GM13976 (cell line): ENCODE results near the gene SCART1.

ENCODE experiments used
- DNase-seq: peaks from one replicate; pipeline ENCODE4 v3.0.0; 2012; ENCODE audit warnings: low spot score
- CTCF ChIP-seq: IDR thresholded peaks from 2 replicates; pipeline ENCODE4 v1.5.1; 2012; ENCODE audit warnings: borderline replicate concordance, mild to moderate bottlenecking; ENCODE audit not compliant: insufficient read depth; ENCODE audit errors: extremely low read depth, missing control alignments, control extremely low read depth
- in situ Hi-C: fragments of 300-500 bp; cut with MboI; formaldehyde crosslinking; loops from one replicate; pipeline ENCODE4 v1.12.0; 2022; ENCODE audit warnings: low sequenced_read_pairs, mixed read lengths, inconsistent platforms; ENCODE audit not compliant: unreplicated experiment

SCART1 gene

GRCh38 chr10:133456041-133456951 is 2.6 kb downstream of the SCART1 start:
- DNase-seq: no peak
- in situ Hi-C loops: no loop called here
- no peak for TF ChIP-seq CTCF

GRCh38 chr10:133457100-133457841 is 3.5 kb downstream of the SCART1 start:
- in situ Hi-C loops: no loop called here
- TF ChIP-seq CTCF: no peak
- no peak for DNase-seq

- in situ Hi-C loops: no loop called here
- DNase-seq: no peak
- TF ChIP-seq CTCF: no peak
Measured at GRCh38 chr10:133458021-133458709, 4.4 kb downstream of the SCART1 start.

- DNase-seq: no peak
- TF ChIP-seq CTCF: no peak
- in situ Hi-C loops: no loop called here
Measured at GRCh38 chr10:133458710-133459453, 5.1 kb downstream of the SCART1 start.

GRCh38 chr10:133459454-133460207 is 5.9 kb downstream of the SCART1 start:
- TF ChIP-seq CTCF: no peak
- in situ Hi-C loops: no loop called here
- no peak for DNase-seq

- in situ Hi-C loops: no loop called here
- TF ChIP-seq CTCF: no peak
- DNase-seq: peak; percentile 24
Measured at GRCh38 chr10:133460208-133460769, 6.5 kb downstream of the SCART1 start.
